Cardiac muscle cell (in vitro differentiated cells and primary cell): ENCODE measurements around the gene RELN. TPM values are rescaled to one million over a fixed set of nuclear protein-coding genes. Genes with fewer than 3 reads are reported as not detected.

ENCODE experiments used
- DNase-seq, 2 donors: peaks; one replicate each; pipeline versions ENCODE4 v3.0.0 to v3.0.0-alpha.2; 2010 to 2017; ENCODE audit warnings: low read depth in 1 of 2, low spot score in 1 of 2
- H3K27ac ChIP-seq: fragments of 200-600 bp; sonication (generic); 2 replicates; pipeline ENCODE4 v1.5.1; 2016
- H3K27me3 ChIP-seq: fragments of 200-600 bp; sonication (generic); 2 replicates; pipeline ENCODE4 v1.6.0; 2016; ENCODE audit warnings: control low read depth
- H3K36me3 ChIP-seq: fragments of 200-600 bp; sonication (generic); 2 replicates; pipeline ENCODE4 v1.5.1; 2016; ENCODE audit warnings: control low read depth
- H3K4me1 ChIP-seq: fragments of 200-600 bp; sonication (generic); 2 replicates; pipeline ENCODE4 v1.8.1; 2017; ENCODE audit warnings: low read depth, mild to moderate bottlenecking, mixed run types
- H3K4me3 ChIP-seq: fragments of 200-600 bp; sonication (generic); 2 replicates; pipeline ENCODE4 v1.5.1; 2016; ENCODE audit warnings: mild to moderate bottlenecking
- H3K9me3 ChIP-seq: fragments of 200-600 bp; sonication (generic); 2 replicates; pipeline ENCODE4 v1.5.1; 2017; ENCODE audit warnings: low read depth, mild to moderate bottlenecking, control low read depth
- polyA plus RNA-seq: library from polyadenylated mRNA; unstranded; fragments of >200 nt; fragmentation: Nextera tagmentation; extraction: Ambion mirVana; gene quantifications from 2 replicates; pipeline ENCODE4 v1.2.1, GENCODE V29; 2016
- total RNA-seq: library from RNA; depleted of rRNA; stranded (reverse); fragments of >200 nt; gene quantifications from 2 replicates; pipeline ENCODE4 v1.2.3, GENCODE V29; 2016
- TF ChIP-seq, protein P1 (sequence below): IDR thresholded peaks from 2 replicates; pipeline ENCODE4 v1.5.1; 2012; ENCODE audit warnings: low read depth, mild to moderate bottlenecking, low read length

RELN gene
- total and polyA plus RNA-seq, 2 experiments from 2014 or later = 19.2 to 46.9 TPM

DNA sequence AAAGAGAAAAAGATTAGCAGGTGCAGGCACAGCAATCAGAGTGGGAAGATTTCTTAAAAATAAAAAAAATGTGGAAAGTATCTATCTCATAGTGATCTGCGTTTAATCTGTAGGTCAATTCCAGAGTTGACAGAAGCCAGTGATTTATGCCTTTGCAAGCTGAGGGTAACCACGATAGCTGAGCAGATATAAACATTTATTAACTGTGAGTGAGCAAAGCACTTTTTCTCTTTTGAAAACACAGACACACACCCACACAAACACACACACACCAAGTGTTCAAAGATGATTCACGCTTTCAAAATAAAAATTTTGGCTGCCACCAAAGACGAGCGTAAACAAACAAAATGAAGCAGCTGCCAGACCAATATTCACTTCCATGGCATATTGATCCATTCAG lies 300.2 kb downstream of the RELN start:
- DNase-seq = no peak
- Histone ChIP-seq H3K27me3 (no peaks in the 10 kb centered on the region), H3K4me3 (no peak overlapping the region), H3K36me3 (no peaks in the 10 kb centered on the region), H3K27ac (no peak overlapping the region), H3K4me1 (peaks cover 12% of the 10 kb centered on the region), H3K9me3 (no peaks in the 10 kb centered on the region)
- TF ChIP-seq, protein P1, sequence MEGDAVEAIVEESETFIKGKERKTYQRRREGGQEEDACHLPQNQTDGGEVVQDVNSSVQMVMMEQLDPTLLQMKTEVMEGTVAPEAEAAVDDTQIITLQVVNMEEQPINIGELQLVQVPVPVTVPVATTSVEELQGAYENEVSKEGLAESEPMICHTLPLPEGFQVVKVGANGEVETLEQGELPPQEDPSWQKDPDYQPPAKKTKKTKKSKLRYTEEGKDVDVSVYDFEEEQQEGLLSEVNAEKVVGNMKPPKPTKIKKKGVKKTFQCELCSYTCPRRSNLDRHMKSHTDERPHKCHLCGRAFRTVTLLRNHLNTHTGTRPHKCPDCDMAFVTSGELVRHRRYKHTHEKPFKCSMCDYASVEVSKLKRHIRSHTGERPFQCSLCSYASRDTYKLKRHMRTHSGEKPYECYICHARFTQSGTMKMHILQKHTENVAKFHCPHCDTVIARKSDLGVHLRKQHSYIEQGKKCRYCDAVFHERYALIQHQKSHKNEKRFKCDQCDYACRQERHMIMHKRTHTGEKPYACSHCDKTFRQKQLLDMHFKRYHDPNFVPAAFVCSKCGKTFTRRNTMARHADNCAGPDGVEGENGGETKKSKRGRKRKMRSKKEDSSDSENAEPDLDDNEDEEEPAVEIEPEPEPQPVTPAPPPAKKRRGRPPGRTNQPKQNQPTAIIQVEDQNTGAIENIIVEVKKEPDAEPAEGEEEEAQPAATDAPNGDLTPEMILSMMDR = no peak

DNA sequence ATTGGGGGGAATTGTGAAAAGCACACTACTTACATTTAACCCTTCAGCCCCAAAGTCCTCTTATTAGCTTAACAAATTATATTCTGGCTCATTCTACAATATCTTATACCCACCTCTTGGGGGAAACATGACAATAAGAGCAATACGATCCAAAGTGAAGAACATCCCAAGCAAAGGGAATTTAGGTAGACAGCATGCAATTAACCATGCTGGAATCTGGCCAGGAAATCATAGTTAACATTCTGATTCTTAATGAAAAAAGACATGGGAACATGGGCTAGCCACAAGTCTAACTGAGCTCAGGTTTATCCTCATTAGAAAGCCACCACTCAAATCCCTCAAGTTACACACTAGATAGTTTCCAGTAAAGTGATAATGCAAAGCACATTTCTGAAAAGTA lies 301.5 kb downstream of the RELN start:
- H3K4me3 ChIP-seq = no peak overlapping the region
- peaks cover 12% of the 10 kb centered on the region for H3K4me1 ChIP-seq
- DNase-seq = no peak
- no peaks in the 10 kb centered on the region for H3K36me3 ChIP-seq
- no peak overlapping the region for H3K27ac ChIP-seq
- H3K9me3 ChIP-seq = no peaks in the 10 kb centered on the region
- TF ChIP-seq, protein P1 = no peak
- no peaks in the 10 kb centered on the region for H3K27me3 ChIP-seq

DNA sequence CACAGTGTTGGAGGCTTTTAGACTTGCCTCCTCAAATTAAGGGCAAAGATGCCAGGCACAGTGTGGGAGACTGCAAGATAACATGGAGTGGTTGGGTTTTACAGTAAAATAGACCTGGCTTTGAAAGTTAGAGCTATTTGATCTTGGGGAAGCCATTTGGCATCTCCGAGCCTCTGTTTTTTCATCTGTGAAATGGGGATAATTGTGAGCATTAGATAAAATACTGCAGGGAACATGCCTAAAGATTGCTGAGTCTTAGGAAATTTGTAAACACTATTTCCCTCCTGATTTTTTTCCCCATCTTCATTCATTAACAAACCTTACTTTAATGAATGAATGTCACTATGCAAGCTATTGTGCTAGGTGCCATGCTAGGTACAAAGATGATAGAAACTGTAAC lies 302.2 kb downstream of the RELN start:
- no peak overlapping the region for H3K27ac ChIP-seq
- H3K4me3 ChIP-seq = no peak overlapping the region
- TF ChIP-seq, protein P1 = no peak
- H3K9me3 ChIP-seq = no peaks in the 10 kb centered on the region
- H3K27me3 ChIP-seq = no peaks in the 10 kb centered on the region
- no peaks in the 10 kb centered on the region for H3K36me3 ChIP-seq
- peaks cover 12% of the 10 kb centered on the region for H3K4me1 ChIP-seq
- no peak for DNase-seq

DNA sequence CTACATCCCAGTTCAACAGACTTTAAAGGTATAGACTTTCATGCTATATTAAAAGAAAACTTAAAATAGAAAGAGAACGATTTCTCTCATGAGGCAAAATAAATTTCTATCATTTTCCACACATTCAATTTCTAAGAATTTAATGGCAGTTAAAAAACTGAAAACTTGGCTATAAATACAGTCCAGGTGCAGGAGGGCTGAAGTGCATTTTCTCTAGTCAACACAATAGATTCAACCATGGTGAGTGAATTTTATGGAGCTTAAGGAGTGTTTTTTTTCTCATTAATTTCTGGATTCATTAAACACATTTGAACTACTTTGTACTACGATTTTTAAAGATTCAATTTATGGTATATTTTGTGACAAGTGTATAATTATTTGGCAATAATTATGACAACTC lies 302.7 kb downstream of the RELN start:
- Histone ChIP-seq H3K27ac (no peak overlapping the region), H3K4me3 (no peak overlapping the region), H3K27me3 (no peaks in the 10 kb centered on the region), H3K4me1 (peaks cover 12% of the 10 kb centered on the region), H3K36me3 (no peaks in the 10 kb centered on the region), H3K9me3 (no peaks in the 10 kb centered on the region)
- no peak for DNase-seq
- TF ChIP-seq, protein P1 = no peak

DNA sequence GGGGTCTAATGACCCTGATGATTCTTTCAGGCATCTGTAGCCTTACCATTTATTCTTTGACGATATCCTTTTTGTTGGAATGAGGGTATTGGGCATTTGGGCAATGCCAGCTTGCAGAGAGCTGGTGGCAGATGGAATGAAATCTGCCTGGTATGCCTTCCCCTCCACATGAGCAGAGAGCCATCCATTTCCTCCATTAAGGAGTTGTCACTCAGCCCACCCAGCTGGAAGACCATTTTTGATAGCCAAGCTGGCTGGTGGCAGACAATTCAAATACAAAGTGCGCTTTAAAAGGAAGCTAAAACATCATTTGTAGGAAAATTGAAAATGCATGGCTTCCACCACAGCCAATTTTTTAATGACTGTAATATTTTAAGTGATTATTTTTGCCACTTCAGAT lies 303.4 kb downstream of the RELN start:
- no peak for DNase-seq
- no peak overlapping the region for H3K27ac ChIP-seq
- H3K27me3 ChIP-seq = no peaks in the 10 kb centered on the region
- peaks cover 12% of the 10 kb centered on the region for H3K4me1 ChIP-seq
- H3K9me3 ChIP-seq = no peaks in the 10 kb centered on the region
- H3K4me3 ChIP-seq = no peak overlapping the region
- H3K36me3 ChIP-seq = no peaks in the 10 kb centered on the region
- TF ChIP-seq, protein P1 = no peak

DNA sequence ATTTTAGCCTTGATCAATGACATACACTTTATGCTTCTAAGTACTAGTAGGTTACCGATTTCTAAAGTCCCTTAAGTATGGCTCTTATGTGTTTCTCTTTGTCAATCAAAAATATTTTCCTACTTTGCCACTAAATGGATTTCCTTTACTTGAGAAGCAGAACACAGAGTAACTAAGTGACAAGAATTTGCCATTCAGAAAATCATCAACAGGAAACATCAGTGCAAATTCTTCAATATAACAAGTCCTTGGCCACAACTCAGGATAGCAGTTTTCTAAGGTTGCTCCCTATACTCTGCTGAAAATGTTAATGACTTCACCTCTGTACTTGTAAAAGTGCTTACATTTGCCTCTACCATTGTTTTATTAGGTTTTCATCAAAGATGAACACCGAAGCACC lies 303.8 kb downstream of the RELN start:
- H3K27me3 ChIP-seq = no peaks in the 10 kb centered on the region
- H3K9me3 ChIP-seq = no peaks in the 10 kb centered on the region
- DNase-seq = no peak
- no peak overlapping the region for H3K4me3 ChIP-seq
- no peak overlapping the region for H3K27ac ChIP-seq
- TF ChIP-seq, protein P1 = no peak
- no peaks in the 10 kb centered on the region for H3K36me3 ChIP-seq
- H3K4me1 ChIP-seq = peaks cover 12% of the 10 kb centered on the region
